ENCODE measurements around the gene C14orf180. TPM values are rescaled to one million over a fixed set of nuclear protein-coding genes. Genes with fewer than 3 reads are reported as not detected.

The C14orf180 gene
- total RNA-seq, 2 donors from 2014 or later, result 19.4 TPM; not detected in 1

- ATAC-seq (no peak), DNase-seq (no peak)
- no peaks in the 10 kb centered on the region for H3K9me3 ChIP-seq
- intact Hi-C loops (cut with DNase I), result no loop called here
- no peak overlapping the region for H3K27ac ChIP-seq
- no peak overlapping the region for H3K4me3 ChIP-seq
- WGBS, 2 donors, result 55 to 57% methylated on average over 8 of the region's 8 CpGs
- H3K4me1 ChIP-seq, result no peaks in the 10 kb centered on the region
- no peaks in the 10 kb centered on the region for H3K27me3 ChIP-seq
- TF ChIP-seq CTCF (IDR thresholded peaks at IDR 0.05) (no peak), POLR2A (IDR thresholded peaks at IDR 0.05) (no peak)
- H3K36me3 ChIP-seq (replicated peaks in 1 of 2; ENCODE audit: insufficient read depth in 1 of 2, low read depth in 2 of 2), result no peaks in the 10 kb centered on the region
These were observed 32.3 kb downstream of the C14orf180 start for GRCh38 chr14:104611881-104612280.

- no peak overlapping the region for H3K27ac ChIP-seq
- DNase-seq (no peak), ATAC-seq (no peak)
- intact Hi-C loops (cut with DNase I), result no loop called here
- H3K4me3 ChIP-seq, result no peak overlapping the region
- H3K27me3 ChIP-seq, result no peaks in the 10 kb centered on the region
- H3K36me3 ChIP-seq (replicated peaks in 1 of 2; ENCODE audit: insufficient read depth in 1 of 2, low read depth in 2 of 2), result no peaks in the 10 kb centered on the region
- H3K9me3 ChIP-seq, result no peaks in the 10 kb centered on the region
- H3K4me1 ChIP-seq, result no peaks in the 10 kb centered on the region
- TF ChIP-seq CTCF (IDR thresholded peaks at IDR 0.05), result no peak
- WGBS, 2 donors, result 47 to 51% methylated on average over 4 of the region's 4 CpGs
These were observed 34.7 kb downstream of the C14orf180 start for GRCh38 chr14:104614126-104614812.

GRCh38 chr14:104624939-104625338 is 45.4 kb downstream of the C14orf180 start:
- Histone ChIP-seq H3K27ac (no peak overlapping the region), H3K4me1 (no peaks in the 10 kb centered on the region), H3K27me3 (no peaks in the 10 kb centered on the region), H3K4me3 (no peak overlapping the region), H3K9me3 (no peaks in the 10 kb centered on the region), H3K36me3 (replicated peaks in 1 of 2; ENCODE audit: insufficient read depth in 1 of 2, low read depth in 2 of 2) (no peaks in the 10 kb centered on the region)
- intact Hi-C loops (cut with DNase I), result no loop called here
- 45 to 79% methylated on average over 4 to 5 of the region's 5 CpGs for WGBS, 2 donors
- TF ChIP-seq POLR2A (IDR thresholded peaks at IDR 0.05) (no peak), CTCF (IDR thresholded peaks at IDR 0.05) (no peak)
- no peak for ATAC-seq
- no peak for DNase-seq

- H3K27me3 ChIP-seq, result no peaks in the 10 kb centered on the region
- TF ChIP-seq CTCF (IDR thresholded peaks at IDR 0.05) (no peak), POLR2A (IDR thresholded peaks at IDR 0.05) (no peak)
- H3K27ac ChIP-seq, result no peak overlapping the region
- no peaks in the 10 kb centered on the region for H3K9me3 ChIP-seq
- DNase-seq, result no peak
- H3K4me1 ChIP-seq, result peaks cover 4% of the 10 kb centered on the region
- ATAC-seq, result no peak
- 70 to 90% methylated on average over 3 to 9 of the region's 9 CpGs for WGBS, 2 donors
- intact Hi-C loops (cut with DNase I), result no loop called here
- H3K36me3 ChIP-seq (replicated peaks in 1 of 2; ENCODE audit: insufficient read depth in 1 of 2, low read depth in 2 of 2), result no peaks in the 10 kb centered on the region
- H3K4me3 ChIP-seq, result no peak overlapping the region
These were observed 53.2 kb downstream of the C14orf180 start for GRCh38 chr14:104632781-104633180.
